G401 (cell line): Measurements from ENCODE around the gene FXN. TPM values are rescaled to one million over a fixed set of nuclear protein-coding genes. Genes with fewer than 3 reads are reported as not detected.
"Not testable (repeated sequence)": the region's sequence is repeated elsewhere in the genome, so short reads cannot be mapped to it uniquely, and the experiment has no call there.

ENCODE experiments used
- DNase-seq: peaks from one replicate; pipeline ENCODE4 v3.0.0-alpha.2; 2015; ENCODE audit warnings: low spot score
- in situ Hi-C: cut with HindIII; loops from 2 replicates; pipeline ENCODE4 v1.10.0; 2016; ENCODE audit warnings: low sequenced_read_pairs, mixed read lengths
- total RNA-seq: library from RNA; depleted of rRNA; stranded (reverse); fragments of >200 nt; shearing (Covaris generic); gene quantifications from 2 replicates; pipeline ENCODE4 v1.2.3, GENCODE V29; 2014

The FXN gene
- total RNA-seq, 1 experiment from 2014 or later: 29.9 TPM

DNA sequence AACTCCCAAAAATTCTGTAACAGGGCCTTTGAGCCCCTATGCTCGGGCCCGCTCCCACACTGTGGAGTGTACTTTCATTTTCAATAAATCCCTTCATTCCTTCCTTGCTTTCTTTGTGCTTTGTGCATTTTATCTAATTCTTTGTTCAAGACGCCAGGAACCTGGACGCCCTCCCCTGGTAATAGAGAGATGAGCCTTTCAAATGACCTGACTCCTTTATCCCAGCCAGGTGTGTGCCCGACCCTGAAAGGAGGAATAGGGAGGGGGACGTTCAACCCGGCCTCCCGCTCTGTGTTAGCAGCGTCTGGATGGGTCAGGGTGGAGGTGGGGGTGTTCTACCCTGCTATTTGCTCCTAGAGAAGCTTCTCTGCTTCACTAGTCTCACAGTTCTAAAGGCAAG, 53.9 kb downstream of the FXN start:
- in situ Hi-C loops: no loop called here
- DNase-seq: no peak

DNA sequence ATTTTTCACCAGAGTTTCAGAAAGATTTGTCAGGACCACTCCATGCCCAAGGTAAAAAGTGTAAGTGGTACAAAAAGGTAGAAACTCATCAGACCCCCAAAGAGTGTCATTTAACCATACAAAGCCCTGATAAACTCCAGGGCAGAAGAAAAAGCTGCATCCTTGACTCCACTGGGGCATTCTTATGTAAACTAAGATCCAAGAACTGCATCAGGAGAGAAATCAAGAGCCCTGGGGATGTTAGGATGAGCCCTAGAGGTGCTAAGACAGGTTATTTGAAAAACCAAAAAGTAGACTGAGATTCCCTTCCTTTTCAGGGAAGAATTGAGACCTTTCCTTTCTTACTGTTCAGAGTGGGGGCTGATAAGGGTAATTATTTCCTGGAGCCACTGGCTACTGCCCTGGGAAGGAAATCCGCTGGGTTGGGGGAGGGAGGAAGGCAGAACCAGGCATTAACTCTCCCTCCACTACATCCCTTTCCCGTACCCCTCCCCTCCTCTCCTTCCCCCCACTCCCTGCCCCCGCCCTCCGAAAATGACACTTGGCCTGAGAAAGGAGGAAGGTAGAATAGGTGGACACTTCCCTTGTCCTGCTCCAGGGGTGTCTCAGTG, 54.7 kb downstream of the FXN start:
- DNase-seq: no peak
- in situ Hi-C loops: no loop called here

DNA sequence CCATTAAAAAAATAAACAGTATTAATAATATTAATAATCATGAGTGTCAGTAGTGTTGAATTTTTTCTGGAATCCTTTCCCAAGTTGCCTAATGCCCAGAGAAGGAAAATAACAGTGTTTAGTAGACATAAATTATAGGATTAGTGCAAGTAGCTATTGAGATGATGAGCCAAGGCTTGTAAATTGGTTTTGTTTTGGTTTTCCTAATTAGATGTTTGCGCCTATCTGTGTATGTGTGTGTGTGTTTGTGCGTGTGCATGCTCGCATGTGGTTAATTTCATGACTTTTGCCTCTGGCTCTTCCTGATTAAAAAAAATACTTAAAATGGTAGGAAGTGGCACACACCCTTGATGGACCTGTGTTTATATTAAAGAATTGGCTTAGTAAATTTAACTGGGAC, 55.4 kb downstream of the FXN start:
- DNase-seq: no peak
- in situ Hi-C loops: no loop called here

DNA sequence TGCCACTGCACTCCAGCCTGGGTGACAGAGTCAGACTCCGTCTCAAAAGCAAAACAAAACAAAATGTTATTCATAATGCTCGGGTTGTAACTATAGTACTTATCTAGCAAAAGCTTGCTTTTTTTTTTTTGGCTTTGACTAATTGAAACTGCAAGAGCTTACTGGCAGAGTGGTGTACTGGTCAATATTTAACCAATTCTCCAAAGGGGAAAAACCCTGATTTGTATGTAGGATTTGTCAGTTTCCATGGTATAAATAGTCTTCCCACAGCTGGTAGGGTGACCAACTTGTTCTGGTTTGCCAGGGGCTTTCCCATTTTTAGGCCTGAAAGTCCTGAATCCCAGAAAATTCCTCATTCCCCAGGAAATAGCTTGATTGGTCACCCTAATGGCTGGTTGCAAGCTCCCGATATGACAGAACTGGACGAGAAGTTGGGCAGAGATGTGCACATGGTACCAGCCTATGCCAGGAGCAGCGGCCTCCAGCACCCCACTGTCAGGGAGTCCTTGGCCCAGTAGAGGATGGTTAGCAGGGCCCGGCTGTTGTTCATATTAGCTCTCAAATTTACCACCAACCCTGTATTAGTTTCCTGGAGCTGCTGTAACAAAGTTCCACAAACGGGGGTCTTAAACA, 58.0 kb downstream of the FXN start:
- in situ Hi-C loops: no loop called here
- DNase-seq: no peak

DNA sequence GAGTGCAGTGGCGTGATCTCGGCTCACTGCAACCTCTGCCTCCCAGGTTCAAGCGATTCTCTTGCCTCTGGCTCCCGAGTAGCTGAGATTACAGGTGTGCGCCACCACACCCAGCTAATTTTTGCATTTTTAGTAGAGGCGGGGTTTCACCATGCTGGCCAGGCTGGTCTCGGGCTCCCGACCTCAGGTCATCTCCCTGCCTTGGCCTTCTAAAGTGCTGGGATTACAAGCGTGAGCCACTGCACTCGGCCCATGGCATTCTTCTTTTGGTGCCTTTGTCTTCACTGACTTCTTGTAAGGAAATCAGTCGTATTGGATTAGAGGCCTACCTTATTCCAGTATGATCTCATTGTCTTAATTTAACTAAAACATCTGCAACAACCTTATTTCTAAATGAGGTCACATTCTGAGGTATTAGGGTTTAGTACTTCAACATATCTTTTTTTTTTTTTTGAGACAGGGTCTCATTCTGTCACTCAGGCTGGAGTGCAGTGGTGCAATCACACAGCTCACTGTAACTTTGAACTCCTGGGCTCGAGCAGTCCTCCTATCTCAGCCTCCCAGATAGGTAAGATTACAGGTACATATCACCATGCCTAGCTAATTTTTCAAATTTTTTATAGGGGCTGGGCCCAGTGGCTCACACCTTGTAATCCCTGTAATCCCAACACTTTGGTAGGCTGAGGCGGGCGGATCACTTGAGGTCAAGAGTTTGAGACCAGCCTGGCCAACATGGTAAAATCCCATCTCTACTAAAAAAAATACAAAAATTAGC, 59.0 kb downstream of the FXN start:
- DNase-seq, in situ Hi-C loops: not testable (repeated sequence)

DNA sequence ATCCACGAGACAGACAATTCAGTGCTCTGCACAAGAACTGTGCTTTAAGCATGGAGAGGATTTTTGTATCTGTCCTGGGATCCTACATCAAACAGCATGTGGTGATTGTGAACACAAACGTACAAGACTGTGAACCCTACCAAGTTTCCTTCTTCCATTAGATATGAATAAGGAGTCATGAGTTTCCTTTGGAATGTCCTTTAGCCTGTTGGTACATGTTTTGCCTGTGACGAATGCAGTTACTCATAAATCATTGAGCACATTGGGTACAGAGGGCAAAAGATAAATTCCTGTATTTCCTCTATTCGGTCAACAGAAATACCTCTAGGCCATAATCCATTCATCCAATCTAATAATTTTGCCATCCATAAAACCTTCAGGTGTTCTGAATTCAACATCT, 61.5 kb downstream of the FXN start:
- no peak for DNase-seq

DNA sequence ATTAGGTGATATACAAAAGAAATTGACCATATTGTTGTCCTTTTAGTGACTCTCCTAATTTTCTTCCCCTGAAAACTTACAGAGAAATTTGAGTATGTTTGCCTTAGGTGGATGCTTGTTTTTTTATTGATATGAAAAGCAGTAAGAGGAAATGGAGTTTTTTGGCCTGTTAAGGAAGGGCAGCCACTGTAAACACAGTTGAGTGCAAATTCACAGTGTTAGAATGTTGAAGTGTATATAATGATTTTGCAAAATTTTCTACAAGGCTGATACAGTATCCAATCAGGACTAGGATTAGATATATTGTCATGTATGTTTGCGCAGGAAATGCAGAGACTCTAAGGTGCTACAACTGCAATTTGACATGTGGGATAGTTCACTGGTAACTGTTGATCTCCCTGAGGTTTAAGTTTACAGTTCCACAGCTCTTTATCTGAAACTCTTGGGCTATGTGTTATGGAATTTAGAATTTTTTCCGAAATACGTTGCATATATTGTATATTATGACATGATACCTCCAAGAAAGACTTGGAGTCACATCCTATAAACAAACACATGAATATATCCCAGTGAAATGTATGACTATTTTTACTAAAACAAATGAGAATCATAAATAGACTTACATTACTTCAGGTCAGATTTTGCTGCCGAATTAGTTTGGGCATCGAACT, 62.5 kb downstream of the FXN start:
- in situ Hi-C loops: no loop called here
- DNase-seq: no peak

More for the DNA sequence above, 61.5 kb downstream of the FXN start:
- in situ Hi-C loops: no loop called here

DNA sequence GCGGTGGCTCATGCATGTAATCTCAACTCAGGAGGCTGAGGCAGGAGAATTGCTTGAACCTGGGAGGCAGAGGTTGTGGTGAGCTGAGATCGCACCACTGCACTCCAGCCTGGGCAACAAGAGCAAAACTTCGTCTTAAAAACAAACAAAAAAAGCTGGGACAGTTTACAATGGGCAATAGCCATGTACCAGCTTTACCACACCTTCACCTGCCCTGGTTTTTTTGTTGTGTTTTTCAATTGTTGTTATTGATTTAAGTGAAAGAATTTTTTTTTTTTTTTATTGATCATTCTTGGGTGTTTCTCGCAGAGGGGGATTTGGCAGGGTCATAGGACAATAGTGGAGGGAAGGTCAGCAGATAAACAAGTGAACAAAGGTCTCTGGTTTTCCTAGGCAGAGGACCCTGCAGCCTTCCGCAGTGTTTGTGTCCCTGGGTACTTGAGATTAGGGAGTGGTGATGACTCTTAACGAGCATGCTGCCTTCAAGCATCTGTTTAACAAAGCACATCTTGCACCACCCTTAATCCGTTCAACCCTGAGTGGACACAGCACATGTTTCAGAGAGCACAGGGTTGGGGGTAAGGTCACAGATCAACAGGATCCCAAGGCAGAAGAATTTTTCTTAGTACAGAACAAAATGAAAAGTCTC, 67.9 kb downstream of the FXN start:
- DNase-seq, in situ Hi-C loops: not testable (repeated sequence)

DNA sequence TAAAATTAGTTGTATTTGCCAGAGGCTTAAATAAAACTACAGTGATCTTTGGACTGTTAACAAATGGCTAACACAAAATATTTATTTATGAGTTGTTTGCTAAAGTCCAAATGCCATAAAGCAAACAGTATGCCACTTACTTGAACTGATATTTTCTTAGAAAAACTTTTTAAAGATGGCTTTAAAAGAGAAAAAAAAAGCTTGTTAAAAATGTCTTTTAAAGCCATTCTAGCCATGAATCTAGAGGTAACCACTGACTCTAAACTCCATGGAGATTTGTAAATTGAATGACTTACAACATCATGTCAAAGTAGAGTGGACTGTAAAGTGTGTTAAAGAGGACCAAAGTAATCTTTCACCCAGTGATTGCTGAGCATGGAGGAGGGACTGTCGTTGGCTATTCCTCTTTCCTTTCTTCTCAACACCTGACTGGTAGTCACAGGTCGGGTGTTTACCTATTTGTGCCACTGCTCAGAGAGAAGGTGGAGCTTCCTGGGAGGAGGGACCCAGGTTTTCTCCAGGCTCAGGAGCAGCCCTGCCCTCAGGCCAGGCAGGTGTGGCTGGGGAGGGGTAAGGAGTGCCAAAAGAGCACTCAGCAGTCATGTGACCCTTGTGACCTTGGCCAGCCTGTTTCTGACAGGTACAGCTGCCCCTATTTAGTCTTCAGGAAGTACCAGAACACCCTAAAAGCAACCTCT, 69.4 kb downstream of the FXN start:
- DNase-seq: no peak
- in situ Hi-C loops: no loop called here

DNA sequence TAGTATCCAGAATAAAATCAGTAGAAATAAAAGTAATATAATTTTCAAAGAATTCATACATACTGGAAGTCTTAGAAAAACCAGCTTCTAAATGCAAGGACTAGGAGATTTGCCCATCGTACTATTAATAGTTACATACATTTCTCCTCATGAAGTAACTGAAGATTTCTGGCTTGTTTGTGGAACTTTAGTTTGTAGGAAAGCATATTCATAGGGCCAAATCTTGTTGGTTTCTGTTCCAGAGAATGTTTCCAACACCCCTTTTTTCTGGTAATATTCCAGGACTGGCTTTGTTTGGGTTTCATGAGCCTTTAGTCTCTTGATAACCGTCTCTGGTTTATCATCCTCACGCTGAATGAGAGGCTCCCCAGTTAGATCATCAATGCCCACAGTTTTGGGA, 72.2 kb downstream of the FXN start:
- no peak for DNase-seq
- in situ Hi-C loops: no loop called here

DNA sequence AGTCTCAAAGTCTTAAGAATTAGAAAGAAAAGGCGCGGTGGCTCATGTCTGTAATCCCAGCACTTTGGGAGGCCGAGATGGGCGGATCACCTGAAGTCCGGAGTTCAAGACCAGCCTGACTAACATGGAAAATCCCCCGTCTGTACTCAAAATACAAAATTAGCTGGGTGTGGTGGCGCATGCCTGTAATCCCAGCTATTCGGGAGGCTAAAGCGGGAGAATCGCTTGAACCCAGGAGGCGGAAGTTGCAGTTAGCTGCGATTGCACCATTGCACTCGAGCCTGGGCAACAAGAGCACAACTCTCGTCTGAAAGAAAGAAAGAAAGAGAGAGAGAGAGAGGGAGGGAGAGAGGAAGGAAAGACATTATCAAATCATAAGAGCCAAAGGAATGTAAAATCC, 73.2 kb downstream of the FXN start:
- in situ Hi-C loops, DNase-seq: not testable (repeated sequence)

DNA sequence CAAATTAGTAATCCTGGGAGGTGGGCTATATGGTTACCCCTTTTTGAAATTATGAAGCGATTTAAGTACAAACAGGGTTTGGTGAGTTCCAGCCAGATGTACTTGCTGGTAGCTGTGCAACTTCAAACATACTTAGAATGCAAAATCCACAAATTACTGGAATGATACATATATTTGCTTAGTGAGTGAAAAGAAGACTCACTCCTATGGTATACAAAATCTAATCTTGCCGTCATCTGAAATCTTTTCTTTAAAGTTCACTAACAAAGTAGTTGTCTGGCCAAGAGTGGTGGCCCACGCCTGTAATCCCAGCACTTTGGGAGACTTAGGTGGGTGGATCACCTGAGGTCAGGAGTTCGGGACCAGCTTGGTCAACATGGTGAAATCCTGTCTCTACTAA, 73.6 kb downstream of the FXN start:
- in situ Hi-C loops: no loop called here

DNA sequence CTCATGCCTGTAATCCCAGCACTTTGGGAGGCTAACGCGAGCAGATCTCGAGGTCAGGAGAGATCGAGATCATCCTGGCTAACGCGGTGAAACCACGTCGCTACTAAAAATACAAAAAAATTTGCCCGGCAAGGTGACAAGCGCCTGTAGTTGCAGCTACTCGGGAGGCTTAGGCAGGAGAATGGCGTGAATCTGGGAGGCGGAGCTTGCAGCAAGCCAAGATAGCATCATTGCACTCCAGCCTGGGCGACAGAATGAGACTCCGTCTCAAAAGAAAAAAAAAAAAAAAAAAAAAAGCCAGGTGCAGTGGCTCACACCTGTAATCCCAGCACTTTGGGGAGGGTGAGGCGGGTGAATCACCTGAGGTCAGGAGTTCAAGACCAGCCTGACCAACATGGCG, 77.1 kb downstream of the FXN start:
- in situ Hi-C loops, DNase-seq: not testable (repeated sequence)

More for the DNA sequence above, 73.6 kb downstream of the FXN start:
- DNase-seq: no peak

DNA sequence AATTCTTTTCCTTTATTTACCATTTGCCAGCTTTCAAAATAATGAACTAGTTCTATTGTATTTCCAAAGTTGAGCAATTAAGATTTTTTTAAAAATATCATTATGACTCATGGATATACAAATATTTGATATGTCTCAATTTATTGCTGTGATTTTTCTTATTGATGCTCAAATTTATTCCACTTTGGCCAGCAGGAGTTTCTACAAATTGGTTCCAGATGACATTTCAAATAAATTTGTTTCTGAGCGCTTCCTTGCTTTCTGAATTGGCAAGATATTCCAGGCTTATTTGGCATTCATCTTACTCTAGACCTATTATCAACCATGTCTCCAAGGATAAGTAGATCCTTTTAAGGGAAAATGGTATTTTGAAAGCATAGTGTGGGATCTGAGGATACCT, 80.1 kb downstream of the FXN start:
- no peak for DNase-seq
- in situ Hi-C loops: no loop called here

DNA sequence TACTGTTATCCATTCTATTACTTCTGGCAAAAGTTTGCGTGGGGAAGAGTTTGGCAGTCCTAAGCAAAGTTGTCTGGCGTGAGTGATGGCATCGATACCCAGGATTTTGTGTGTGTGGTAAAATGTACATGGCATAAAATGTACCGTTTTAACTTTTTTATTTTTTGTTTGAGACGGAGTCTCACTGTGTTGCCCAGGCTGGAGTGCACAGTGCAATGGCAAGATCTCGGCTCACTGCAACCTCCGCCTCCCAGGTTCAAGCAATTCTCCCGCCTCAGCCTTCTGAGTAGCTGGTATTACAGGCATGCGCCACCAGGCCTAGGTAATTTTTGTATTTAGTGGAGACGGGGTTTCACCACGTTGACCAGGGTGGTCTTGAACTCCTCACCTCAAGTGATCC, 83.1 kb downstream of the FXN start:
- DNase-seq: no peak
- in situ Hi-C loops: no loop called here

DNA sequence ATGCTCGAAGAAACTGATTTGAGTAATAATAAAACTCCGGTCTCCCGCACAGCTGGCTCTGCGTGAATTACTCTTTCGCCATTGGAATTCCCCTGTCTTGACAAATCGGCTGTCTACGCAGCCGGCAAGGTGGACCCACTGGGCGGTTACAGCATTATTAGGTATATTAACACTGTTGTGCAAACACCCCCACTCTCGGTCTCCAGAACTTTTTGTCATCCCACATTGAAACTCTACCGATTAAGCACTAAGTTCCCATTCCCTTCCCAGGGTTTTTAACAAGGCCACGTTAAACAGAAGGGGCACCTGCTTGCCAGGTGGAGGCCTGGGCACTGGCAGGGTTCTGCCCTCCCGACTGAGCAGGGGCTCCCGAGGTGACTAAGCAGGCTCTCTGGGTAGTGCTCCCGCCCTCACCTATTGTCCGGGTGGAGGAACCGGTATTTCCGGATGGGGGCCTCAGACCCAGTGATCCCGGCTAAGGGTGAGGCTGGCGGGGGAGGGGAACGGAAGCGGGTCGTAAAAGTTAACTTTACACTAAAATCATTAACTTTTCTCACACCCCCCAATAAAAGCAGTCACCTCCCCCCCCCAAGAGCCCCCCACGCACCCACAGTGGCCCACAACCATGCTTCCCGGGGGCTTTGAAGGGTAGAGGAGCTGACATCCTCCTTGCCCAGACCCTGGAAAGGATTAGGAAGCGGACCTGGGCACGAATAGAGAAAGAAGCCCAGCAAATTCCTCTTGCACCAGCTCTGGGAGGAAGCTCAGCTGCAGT, 85.0 kb downstream of the FXN start:
- DNase-seq: no peak
- in situ Hi-C loops: no loop called here

DNA sequence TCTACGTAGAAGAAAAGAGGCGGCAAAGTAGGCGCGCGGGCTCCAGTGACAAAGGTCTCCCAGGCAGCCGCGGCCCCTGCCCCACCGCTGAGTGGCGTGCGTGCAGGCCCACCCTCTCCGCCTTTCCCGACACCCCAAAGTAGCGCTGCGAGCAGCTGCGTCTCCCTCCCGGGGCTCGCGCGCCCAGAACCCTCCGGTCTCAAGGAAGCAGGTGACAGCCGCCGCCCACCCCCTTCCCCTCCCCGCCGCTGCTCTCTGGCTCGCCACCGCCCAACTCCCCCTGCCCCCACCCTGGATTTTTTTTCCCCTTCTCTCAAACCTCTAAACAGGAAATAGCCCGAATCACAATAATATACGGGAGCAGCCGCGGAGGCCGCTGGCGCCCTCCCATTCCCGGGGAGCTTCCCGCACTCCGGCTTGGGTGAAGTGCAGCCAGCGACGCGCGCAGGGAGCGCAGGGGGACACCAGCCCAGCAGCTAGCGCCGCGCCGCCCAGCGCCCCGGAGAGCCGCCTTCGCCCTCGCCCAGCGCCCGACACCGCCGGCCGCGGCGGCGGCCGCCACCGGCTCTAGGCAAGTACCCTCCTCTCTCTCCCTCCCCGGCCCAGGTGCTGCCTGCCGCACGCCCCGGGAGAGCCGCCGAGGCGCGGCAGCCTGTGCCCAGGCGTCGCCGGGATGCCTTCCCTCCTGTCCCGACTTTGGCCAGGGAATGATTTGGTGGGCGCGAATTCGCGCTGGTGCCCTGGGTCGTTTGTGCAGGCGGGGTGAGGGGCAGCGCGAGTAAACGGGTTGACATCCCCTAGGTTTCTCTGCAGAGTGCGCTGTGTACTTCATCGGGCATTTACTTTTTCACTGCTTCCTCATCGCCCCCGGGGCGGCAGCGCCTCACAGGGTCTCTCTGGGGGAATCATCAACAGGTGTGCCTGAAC, 85.9 kb downstream of the FXN start:
- in situ Hi-C loops: no loop called here
- peak; percentile 14 for DNase-seq
